Measurements from ENCODE around the gene ADAMTSL4.
A peak's percentile ranks its signal among the peaks of the same experiment; 100 is the strongest.

ADAMTSL4 gene

GRCh38 chr1:150548632-150549495 is at the start of gene ADAMTSL4:
Gene ADAMTSL4, plus strand, starts transcription at chr1:150549408. Its CDS starts 2,881 bp downstream, at chr1:150552289.
- DNase-seq (ENCODE audit: low read depth): no peak

GRCh38 chr1:150505431-150505830 is 43.8 kb upstream of the ADAMTSL4 start:
- no peak for DNase-seq (ENCODE audit: low read depth)

- DNase-seq (ENCODE audit: low read depth): no peak
Measured at GRCh38 chr1:150507912-150508864, 41.0 kb upstream of the ADAMTSL4 start, which contains the start of gene ECM1. Gene ECM1, plus strand, starts transcription at chr1:150508109. Its CDS starts 101 bp downstream, at chr1:150508210.

- DNase-seq (ENCODE audit: low read depth): no peak
Measured at GRCh38 chr1:150508982-150509381, 40.2 kb upstream of the ADAMTSL4 start.

DNA sequence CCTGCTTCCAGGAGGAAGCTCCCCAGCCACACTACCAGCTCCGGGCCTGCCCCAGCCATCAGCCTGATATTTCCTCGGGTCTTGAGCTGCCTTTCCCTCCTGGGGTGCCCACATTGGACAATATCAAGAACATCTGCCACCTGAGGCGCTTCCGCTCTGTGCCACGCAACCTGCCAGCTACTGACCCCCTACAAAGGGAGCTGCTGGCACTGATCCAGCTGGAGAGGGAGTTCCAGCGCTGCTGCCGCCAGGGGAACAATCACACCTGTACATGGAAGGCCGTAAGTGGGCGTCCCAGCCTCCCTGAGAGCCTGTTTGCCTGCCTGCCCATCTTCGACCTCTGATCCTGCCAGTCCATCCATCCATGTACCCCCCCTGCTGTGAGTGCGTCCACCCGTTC is 37.7 kb upstream of the ADAMTSL4 start:
- DNase-seq (ENCODE audit: low read depth): no peak

GRCh38 chr1:150511985-150512660 is 37.1 kb upstream of the ADAMTSL4 start:
- DNase-seq (ENCODE audit: low read depth): no peak

- no peak for DNase-seq (ENCODE audit: low read depth)
Measured at GRCh38 chr1:150512846-150513245, 36.4 kb upstream of the ADAMTSL4 start.

DNA sequence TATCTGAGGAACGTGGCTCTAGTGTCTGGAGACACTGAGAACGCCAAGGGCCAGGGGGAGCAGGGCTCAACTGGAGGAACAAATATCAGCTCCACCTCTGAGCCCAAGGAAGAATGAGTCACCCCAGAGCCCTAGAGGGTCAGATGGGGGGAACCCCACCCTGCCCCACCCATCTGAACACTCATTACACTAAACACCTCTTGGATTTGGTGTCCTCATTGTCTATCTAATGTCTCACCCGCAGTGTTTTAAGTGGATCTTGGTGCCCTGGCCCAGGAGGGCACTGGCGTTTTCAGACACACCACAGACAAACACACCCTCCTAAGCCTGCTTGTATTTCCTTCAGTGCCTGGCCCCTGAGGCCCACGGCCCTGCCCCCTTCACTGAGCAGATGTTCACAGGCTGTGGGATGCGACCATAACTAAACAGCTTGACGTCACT is 35.8 kb upstream of the ADAMTSL4 start:
- DNase-seq (ENCODE audit: low read depth): no peak

- DNase-seq (ENCODE audit: low read depth): no peak
Measured at GRCh38 chr1:150514260-150514659, 34.9 kb upstream of the ADAMTSL4 start.

DNA sequence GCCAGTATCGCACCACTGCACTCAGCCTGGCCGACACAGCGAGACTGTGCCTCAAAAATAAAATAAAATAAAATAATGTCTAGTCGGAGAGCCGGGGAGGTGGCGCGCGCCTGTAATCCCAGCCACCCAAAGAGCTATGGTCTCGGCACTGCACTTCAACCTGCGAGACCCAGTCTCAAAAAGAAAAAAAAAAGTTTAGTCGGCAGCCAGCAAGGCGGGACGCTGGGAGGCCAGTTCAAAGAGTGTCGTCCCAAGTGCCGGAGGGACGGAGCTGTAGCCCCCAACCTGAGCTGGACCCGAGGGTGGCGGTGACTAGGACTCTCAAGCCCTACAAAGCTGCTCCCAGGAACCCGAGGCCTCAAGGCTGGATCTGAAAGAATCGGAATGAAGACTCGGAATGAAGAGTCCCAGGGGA is 34.3 kb upstream of the ADAMTSL4 start:
- DNase-seq (ENCODE audit: low read depth): no peak

- peak; percentile 88 for DNase-seq (ENCODE audit: low read depth)
Measured at GRCh38 chr1:150515328-150516049, 33.7 kb upstream of the ADAMTSL4 start, which contains the start of gene FALEC. Gene FALEC, plus strand, starts transcription at chr1:150515752.

DNA sequence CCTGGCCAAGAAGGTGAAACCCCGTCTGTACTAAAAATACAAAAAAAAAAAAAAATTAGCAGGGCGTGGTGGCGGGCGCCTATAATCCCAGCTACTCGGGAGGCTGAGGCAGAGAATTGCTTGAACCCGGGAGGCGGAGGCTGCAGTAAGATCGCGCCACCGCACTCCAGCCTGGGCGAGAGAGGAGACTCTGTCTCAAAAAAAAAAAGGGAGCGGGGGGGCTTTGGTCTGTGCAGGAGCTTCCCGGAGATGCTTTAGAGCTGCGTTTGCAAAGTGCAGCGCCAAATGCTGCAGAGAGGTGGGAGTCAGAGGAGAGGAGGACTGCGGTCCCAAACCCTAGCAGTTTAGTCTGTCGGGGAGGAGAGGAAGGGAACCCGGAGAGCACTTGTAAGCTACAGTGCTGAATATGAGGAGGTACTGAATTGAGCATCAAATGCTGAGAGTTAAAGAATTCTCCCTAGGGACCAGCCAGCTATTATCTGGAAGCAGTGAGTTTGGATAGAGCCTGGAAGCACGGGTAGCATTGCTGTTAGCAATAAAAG is 33.1 kb upstream of the ADAMTSL4 start:
- DNase-seq (ENCODE audit: low read depth): no peak

- no peak for DNase-seq (ENCODE audit: low read depth)
Measured at GRCh38 chr1:150516616-150517015, 32.6 kb upstream of the ADAMTSL4 start.

DNA sequence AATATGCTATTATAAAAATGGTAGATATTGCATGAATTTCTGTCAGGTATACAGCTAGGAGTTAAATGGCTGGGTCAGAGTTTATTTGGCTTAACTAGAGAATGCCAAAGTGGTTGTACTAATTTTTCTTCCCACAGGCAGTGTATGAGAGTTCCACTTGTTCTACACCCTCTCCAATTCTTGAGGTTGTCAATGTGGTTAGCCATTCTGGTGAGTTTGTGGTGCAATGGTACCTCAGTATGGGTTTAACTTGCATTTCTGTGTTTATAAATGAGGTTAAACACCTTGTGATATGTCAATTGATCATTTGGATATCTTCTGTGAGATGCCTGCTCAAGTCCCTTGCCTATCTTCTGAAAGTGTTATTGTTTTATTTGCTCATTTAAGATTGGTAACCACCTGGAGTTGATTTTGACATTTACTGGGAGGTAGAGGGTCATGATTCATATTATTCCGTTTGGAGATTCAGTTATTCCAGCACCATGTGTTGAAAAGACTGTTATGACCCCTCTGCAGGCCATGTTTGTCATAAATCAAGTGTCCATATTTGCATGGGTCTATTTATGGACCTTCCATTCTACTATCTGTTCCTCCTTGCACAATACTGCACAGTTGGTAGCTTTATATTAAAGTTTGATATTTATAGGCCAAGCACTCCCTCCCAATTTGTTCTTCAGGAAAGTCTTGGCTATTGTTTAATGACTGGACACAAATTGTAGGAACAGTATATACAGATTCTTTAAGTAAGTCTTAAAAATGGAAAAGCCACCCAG is 27.8 kb upstream of the ADAMTSL4 start:
- DNase-seq (ENCODE audit: low read depth): no peak

GRCh38 chr1:150525348-150525747 is 23.9 kb upstream of the ADAMTSL4 start:
- no peak for DNase-seq (ENCODE audit: low read depth)

- DNase-seq (ENCODE audit: low read depth): no peak
Measured at GRCh38 chr1:150528196-150528595, 21.0 kb upstream of the ADAMTSL4 start.

DNA sequence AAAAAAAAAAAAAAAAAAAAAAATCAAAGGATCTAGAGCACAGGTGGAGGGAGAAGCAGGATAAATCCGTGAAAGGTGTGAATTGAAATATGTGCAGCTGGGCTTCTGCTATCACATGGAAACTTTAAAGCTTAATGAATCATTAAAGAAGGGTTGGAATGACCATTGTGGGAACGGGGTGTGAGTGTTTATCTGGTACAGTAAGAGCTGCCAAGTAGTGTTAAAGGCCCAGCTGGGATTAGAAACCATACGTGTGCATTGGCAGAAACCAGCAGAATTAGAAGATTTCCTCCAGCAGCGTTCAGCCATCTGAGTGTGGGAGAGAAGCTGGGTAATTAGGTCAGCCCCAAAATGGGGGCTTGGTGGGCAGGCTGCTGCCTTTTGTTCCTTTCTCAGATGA is 20.2 kb upstream of the ADAMTSL4 start:
- DNase-seq (ENCODE audit: low read depth): no peak

GRCh38 chr1:150530491-150531159 is 18.6 kb upstream of the ADAMTSL4 start:
- DNase-seq (ENCODE audit: low read depth): no peak

- no peak for DNase-seq (ENCODE audit: low read depth)
Measured at GRCh38 chr1:150532860-150533259, 16.3 kb upstream of the ADAMTSL4 start.

GRCh38 chr1:150534002-150534401 is 15.2 kb upstream of the ADAMTSL4 start:
- DNase-seq (ENCODE audit: low read depth): no peak
